Esophagus squamous epithelium (tissue), 4 donors: ENCODE results near the gene BTNL3.

Experiments used
- CTCF ChIP-seq, 6 experiments: fragments of 450-650 bp in 4 of 6; fragments of 200-600 bp in 2 of 6; sonication (generic) in 2 of 6; IDR thresholded peaks; one replicate each; pipeline ENCODE4 v1.5.1; 2016 to 2019; ENCODE audit warnings: antibody characterized with exemption in 6 of 6, mild to moderate bottlenecking in 4 of 6, moderate library complexity in 4 of 6
- POLR2A ChIP-seq, 4 donors: fragments of 450-650 bp; IDR thresholded peaks; one replicate each; pipeline ENCODE4 v1.6.1; 2017; ENCODE audit warnings: antibody characterized with exemption in 4 of 4, mild to moderate bottlenecking in 4 of 4, moderate library complexity in 3 of 4

GRCh38 chr5:181031716-181032115, 43.1 kb downstream of the BTNL3 start:
- TF ChIP-seq POLR2A (IDR thresholded peaks at IDR 0.05), result no peak
- TF ChIP-seq CTCF (IDR thresholded peaks at IDR 0.05), result no peak
